GM23338 (cell line): Measurements from ENCODE around the gene AKAP9. TPM values are rescaled to one million over a fixed set of nuclear protein-coding genes. Genes with fewer than 3 reads are reported as not detected.

Experiments
- ATAC-seq: fragments of 200-7000 bp; cut with Tn5 transposase; 3 replicates; pipeline ENCODE4 v1.9.1; 2020
- DNase-seq: peaks from one replicate; pipeline ENCODE4 v3.0.0-alpha.2; 2015; ENCODE audit warnings: low spot score
- H2AFZ ChIP-seq: fragments of 200-600 bp; sonication (generic); 2 replicates; pipeline ENCODE4 v1.8.0; 2016; ENCODE audit warnings: antibody characterized with exemption, mild to moderate bottlenecking, moderate library complexity
- H3F3A ChIP-seq: fragments of 200-600 bp; sonication (generic); replicated peaks from 2 replicates; pipeline ENCODE4 v1.8.0; 2017; ENCODE audit warnings: antibody characterized with exemption, mixed run types, low read depth
- H3K27ac ChIP-seq: fragments of 200-600 bp; sonication (generic); 2 replicates; pipeline ENCODE4 v1.6.1; 2016; ENCODE audit warnings: low read depth
- H3K27me3 ChIP-seq: fragments of 200-600 bp; sonication (generic); 2 replicates; pipeline ENCODE4 v1.8.0; 2016; ENCODE audit warnings: mild to moderate bottlenecking, mixed run types, moderate library complexity; ENCODE audit not compliant: insufficient read depth
- H3K36me3 ChIP-seq: fragments of 200-600 bp; sonication (generic); 2 replicates; pipeline ENCODE4 v1.8.0; 2016; ENCODE audit warnings: mild to moderate bottlenecking; ENCODE audit not compliant: insufficient read depth
- H3K4me1 ChIP-seq: fragments of 200-600 bp; sonication (generic); 2 replicates; pipeline ENCODE4 v1.8.0; 2016; ENCODE audit warnings: mild to moderate bottlenecking, moderate library complexity; ENCODE audit not compliant: insufficient read depth
- H3K4me2 ChIP-seq: fragments of 200-600 bp; sonication (generic); 2 replicates; pipeline ENCODE4 v1.7.1; 2017; ENCODE audit warnings: mixed run types
- H3K4me3 ChIP-seq: fragments of 200-600 bp; sonication (generic); 2 replicates; pipeline ENCODE4 v1.6.1; 2016; ENCODE audit warnings: mixed run types
- H3K79me2 ChIP-seq: fragments of 200-600 bp; sonication (generic); replicated peaks from 2 replicates; pipeline ENCODE4 v1.8.0; 2017; ENCODE audit warnings: mild to moderate bottlenecking; ENCODE audit not compliant: insufficient read depth
- H3K9me2 ChIP-seq: fragments of 200-600 bp; sonication (generic); 2 replicates; pipeline ENCODE4 v1.8.0; 2017; ENCODE audit not compliant: insufficient read depth
- H4K20me1 ChIP-seq: fragments of 200-600 bp; sonication (generic); replicated peaks from 2 replicates; pipeline ENCODE4 v1.8.0; 2017; ENCODE audit warnings: mild to moderate bottlenecking; ENCODE audit not compliant: insufficient read depth
- H3K27ac Mint-ChIP-seq: 2 replicates; pipeline ENCODE4 v1.8.0; 2020; ENCODE audit warnings: inconsistent platforms, mild to moderate bottlenecking, moderate library complexity, mixed read lengths
- H3K27me3 Mint-ChIP-seq: 3 replicates; pipeline ENCODE4 v1.8.0; 2022; ENCODE audit warnings: low read depth, mild to moderate bottlenecking, moderate library complexity, mixed read lengths, inconsistent platforms; ENCODE audit not compliant: insufficient read depth, poor library complexity
- H3K36me3 Mint-ChIP-seq: 3 replicates; pipeline ENCODE4 v1.8.0; 2021; ENCODE audit warnings: low read depth, mild to moderate bottlenecking, inconsistent platforms, moderate library complexity, mixed read lengths
- H3K4me1 Mint-ChIP-seq: 3 replicates; pipeline ENCODE4 v1.8.0; 2020; ENCODE audit warnings: mild to moderate bottlenecking, inconsistent platforms, mixed read lengths
- H3K4me3 Mint-ChIP-seq: 3 replicates; pipeline ENCODE4 v1.8.0; 2021; ENCODE audit warnings: moderate library complexity, mild to moderate bottlenecking, inconsistent platforms, mixed read lengths
- H3K9me3 Mint-ChIP-seq: 3 replicates; pipeline ENCODE4 v1.8.0; 2020; ENCODE audit warnings: moderate library complexity, mild to moderate bottlenecking, inconsistent platforms, mixed read lengths
- CREB1 ChIP-seq: fragments of 250-450 bp; sonication (Bioruptor Pico); IDR thresholded peaks from 2 replicates; pipeline ENCODE4 v1.5.0; 2020; ENCODE audit warnings: low read depth, mild to moderate bottlenecking, moderate library complexity
- CTCF ChIP-seq, 2 experiments: fragments of 200-600 bp in 1 of 2; sonication (generic) in 1 of 2; conservative IDR thresholded peaks; 2 replicates each; pipeline versions ENCODE4 v1.5.1 to v1.6.1; 2016 to 2017; ENCODE audit warnings: antibody characterized with exemption in 2 of 2, low read depth in 2 of 2, mild to moderate bottlenecking in 2 of 2, moderate library complexity in 1 of 2
- EZH2 ChIP-seq: fragments of 200-600 bp; sonication (generic); IDR thresholded peaks from one replicate; pipeline ENCODE4 v1.8.0; 2017; ENCODE audit warnings: antibody characterized with exemption, mild to moderate bottlenecking, low read depth; ENCODE audit not compliant: unreplicated experiment
- EZH2phosphoT487 ChIP-seq: fragments of 200-600 bp; sonication (generic); IDR thresholded peaks from one replicate; pipeline ENCODE4 v1.8.1; 2018; ENCODE audit warnings: antibody characterized with exemption; ENCODE audit not compliant: unreplicated experiment
- NANOG ChIP-seq: IDR thresholded peaks from 2 replicates; pipeline ENCODE4 v1.6.1; 2016; ENCODE audit warnings: antibody characterized with exemption, borderline replicate concordance
- STAT1 ChIP-seq: IDR thresholded peaks from one replicate; pipeline ENCODE4 v1.6.1; 2016; ENCODE audit warnings: antibody characterized with exemption; ENCODE audit not compliant: unreplicated experiment
- ZNF114 ChIP-seq: fragments of 250-450 bp; sonication (Bioruptor Pico); IDR thresholded peaks from 2 replicates; pipeline ENCODE4 v1.5.0; 2020; ENCODE audit warnings: mild to moderate bottlenecking, moderate library complexity
- ZNF462 ChIP-seq: fragments of 250-450 bp; sonication (Bioruptor Pico); IDR thresholded peaks from 2 replicates; pipeline ENCODE4 v1.5.0; 2020; ENCODE audit warnings: mild to moderate bottlenecking, moderate library complexity
- polyA plus RNA-seq: library from polyadenylated mRNA; unstranded; fragments of >200 nt; fragmentation: Nextera tagmentation; extraction: Ambion mirVana; gene quantifications from 2 replicates; pipeline ENCODE4 v1.2.1, GENCODE V29; 2016
- total RNA-seq: library from RNA; depleted of rRNA; stranded (reverse); fragments of >200 nt; shearing (Covaris generic); gene quantifications from 2 replicates; pipeline ENCODE4 v1.2.3, GENCODE V29; 2014

The AKAP9 gene
- total and polyA plus RNA-seq, 2 experiments from 2014 or later: 33.5 to 67.4 TPM

- TF ChIP-seq ZNF462 (CRISPR knock-in tag): no peak
- TF ChIP-seq STAT1: no peak
- TF ChIP-seq CTCF (conservative IDR thresholded peaks at IDR 0.05; ENCODE audit: low read depth in 2 of 2): no peak
- TF ChIP-seq ZNF114 (CRISPR knock-in tag): no peak
- no peak for TF ChIP-seq CREB1
These were observed 18.4 kb downstream of the AKAP9 start (continued) for GRCh38 chr7:91959023-91959422.

GRCh38 chr7:91961816-91962215 is 21.2 kb downstream of the AKAP9 start:
- peaks cover 42% of the 10 kb centered on the region for H3K79me2 ChIP-seq
- H3K27me3 Mint-ChIP-seq: no peaks in the 10 kb centered on the region
- H3F3A ChIP-seq: no peaks in the 10 kb centered on the region
- no peak for DNase-seq
- H3K4me3 Mint-ChIP-seq: no peak overlapping the region
- H2AFZ ChIP-seq: no peak overlapping the region
- H3K4me3 ChIP-seq: no peak overlapping the region
- peaks cover 13% of the 10 kb centered on the region for H4K20me1 ChIP-seq
- H3K9me3 Mint-ChIP-seq: no peaks in the 10 kb centered on the region
- no peak overlapping the region for H3K27ac Mint-ChIP-seq
- no peaks in the 10 kb centered on the region for H3K4me1 ChIP-seq
- H3K9me2 ChIP-seq: no peaks in the 10 kb centered on the region
- H3K36me3 ChIP-seq: no peaks in the 10 kb centered on the region
- H3K27ac ChIP-seq: no peak overlapping the region
- H3K27me3 ChIP-seq: no peaks in the 10 kb centered on the region
- H3K4me1 Mint-ChIP-seq: no peaks in the 10 kb centered on the region
- H3K36me3 Mint-ChIP-seq: no peaks in the 10 kb centered on the region; the same call in 2 of the 3 replicates
- ATAC-seq: no peak
- H3K4me2 ChIP-seq: no peak overlapping the region
- TF ChIP-seq NANOG (no peak), STAT1 (no peak), ZNF462 (CRISPR knock-in tag) (no peak), EZH2 (no peak), EZH2phosphoT487 (no peak)
